ENCODE results near the gene HES5. TPM values are rescaled to one million over a fixed set of nuclear protein-coding genes. Genes with fewer than 3 reads are reported as not detected.

HES5 gene
- total and polyA plus RNA-seq, 2 of the 4 experiments (the other 2 are of a cell fraction), result not detected

DNA sequence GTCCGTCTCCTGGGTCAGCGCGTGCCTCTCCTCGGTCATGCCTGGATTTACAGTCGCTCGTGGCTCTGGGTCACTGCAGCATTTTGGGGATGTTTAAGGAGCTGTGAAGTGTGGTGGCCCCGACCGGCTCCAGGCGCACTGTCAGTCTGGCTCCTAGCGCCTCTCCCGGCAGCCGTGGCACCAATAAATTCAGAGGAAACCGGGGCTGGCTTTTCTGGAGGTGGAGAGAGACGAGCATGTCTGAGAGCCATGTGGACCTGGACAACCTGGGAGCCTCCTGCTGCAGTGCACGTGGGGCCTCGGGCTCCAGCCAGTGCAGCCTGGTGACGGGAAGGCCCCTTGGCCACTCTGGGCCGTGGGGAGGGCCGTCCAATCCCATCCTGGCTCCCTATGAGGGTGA is 36.8 kb downstream of the HES5 start:
- Histone ChIP-seq H3K4ac (ENCODE audit: low read depth, low read length) (no peak overlapping the region), H3K4me1 (ENCODE audit: control insufficient read depth, insufficient read depth, low read length) (no peaks in the 10 kb centered on the region), H3K56ac (ENCODE audit: extremely low read depth, insufficient read depth, low read length) (no peak overlapping the region), H3K27me3 (ENCODE audit: control insufficient read depth, insufficient read depth, low read length) (peaks cover 15% of the 10 kb centered on the region; the same call in 1 of the 2 replicates), H2BK5ac (ENCODE audit: low read depth, low read length, poor library complexity, severe bottlenecking) (no peak overlapping the region), H3K4me3 (ENCODE audit: insufficient read depth, low read depth, low read length) (no peak overlapping the region), H3K79me1 (ENCODE audit: low read depth in 1 of 2, low read length in 2 of 2) (no peaks in the 10 kb centered on the region), H3K9me3 (ENCODE audit: control insufficient read depth, insufficient read depth, low read length) (peaks cover 10% of the 10 kb centered on the region), H3K23ac (ENCODE audit: low read depth, low read length) (no peak overlapping the region), H4K8ac (ENCODE audit: low read depth in 2 of 2, low read length in 2 of 2) (no peak overlapping the region), H4K20me1 (ENCODE audit: insufficient read depth, low read length) (no peaks in the 10 kb centered on the region; the same call in 1 of the 2 replicates), H2BK15ac (ENCODE audit: low read depth, low read length) (no peak overlapping the region), H4K91ac (ENCODE audit: insufficient read depth, low read depth, low read length) (no peak overlapping the region), H3K9ac (ENCODE audit: low read depth, low read length) (no peak overlapping the region), H2BK20ac (ENCODE audit: low read depth, low read length) (no peak overlapping the region), H3K27ac (ENCODE audit: insufficient read depth, low read length) (no peak overlapping the region), H3K14ac (replicated peaks; ENCODE audit: low read depth, low read length) (no peak overlapping the region), H3K18ac (ENCODE audit: low read depth, low read length) (no peak overlapping the region), H4K5ac (ENCODE audit: low read depth, low read length) (no peak overlapping the region), H2BK120ac (ENCODE audit: low read depth, low read length) (no peak overlapping the region), H3K36me3 (ENCODE audit: control insufficient read depth, insufficient read depth, low read length) (no peaks in the 10 kb centered on the region), H2AK9ac (replicated peaks; ENCODE audit: low read depth, low read length, poor library complexity) (no peak overlapping the region), H2AFZ (replicated peaks; ENCODE audit: low read length, poor library complexity) (no peak overlapping the region), H3K9me1 (ENCODE audit: insufficient read depth, low read length) (no peaks in the 10 kb centered on the region), H2AK5ac (ENCODE audit: low read depth, low read length) (no peak overlapping the region), H3K4me2 (ENCODE audit: low read depth, low read length) (no peak overlapping the region)
- in situ Hi-C loops (cut with MboI; ENCODE audit: low sequenced_read_pairs) (no loop called here), intact Hi-C loops (cut with micrococcal nuclease) (no loop called here), dilution Hi-C loops (cut with HindIII; ENCODE audit: low sequenced_read_pairs, unreplicated experiment) (no loop called here)
- ATAC-seq (ENCODE audit: low read depth) (no peak), DNase-seq (no peak)
- WGBS, 2 experiments (ENCODE audit: extremely low coverage in 2 of 2, insufficient read length in 1 of 2), result 42% methylated on average over 14 of the region's 19 CpGs; no CpG with 5 or more reads in 1 of the 2 experiments
- BruUV-seq (replicated peaks), result no TSS peak
- POLR2A ChIA-PET (ENCODE audit: unreplicated experiment), result no interaction called here
- TF ChIP-seq BHLHE40 (IDR thresholded peaks at IDR 0.05; ENCODE audit: low read depth, low read length), result no peak
- no peak for TF ChIP-seq SMC3 (IDR thresholded peaks at IDR 0.05; ENCODE audit: low read depth, low read length)
- TF ChIP-seq, protein P1, sequence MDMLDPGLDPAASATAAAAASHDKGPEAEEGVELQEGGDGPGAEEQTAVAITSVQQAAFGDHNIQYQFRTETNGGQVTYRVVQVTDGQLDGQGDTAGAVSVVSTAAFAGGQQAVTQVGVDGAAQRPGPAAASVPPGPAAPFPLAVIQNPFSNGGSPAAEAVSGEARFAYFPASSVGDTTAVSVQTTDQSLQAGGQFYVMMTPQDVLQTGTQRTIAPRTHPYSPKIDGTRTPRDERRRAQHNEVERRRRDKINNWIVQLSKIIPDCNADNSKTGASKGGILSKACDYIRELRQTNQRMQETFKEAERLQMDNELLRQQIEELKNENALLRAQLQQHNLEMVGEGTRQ (IDR thresholded peaks at IDR 0.05; ENCODE audit: low read depth, low read length), result no peak
- TF ChIP-seq MXI1 (IDR thresholded peaks at IDR 0.05; ENCODE audit: borderline replicate concordance, low read depth, low read length), result no peak
- TF ChIP-seq RCOR1 (IDR thresholded peaks at IDR 0.05; ENCODE audit: insufficient replicate concordance, low read length), result no peak
- TF ChIP-seq RAD21 (IDR thresholded peaks at IDR 0.05; ENCODE audit: low read length), result no peak
- TF ChIP-seq FOS (IDR thresholded peaks at IDR 0.05; ENCODE audit: low read depth, low read length), result no peak
- TF ChIP-seq, protein P2, sequence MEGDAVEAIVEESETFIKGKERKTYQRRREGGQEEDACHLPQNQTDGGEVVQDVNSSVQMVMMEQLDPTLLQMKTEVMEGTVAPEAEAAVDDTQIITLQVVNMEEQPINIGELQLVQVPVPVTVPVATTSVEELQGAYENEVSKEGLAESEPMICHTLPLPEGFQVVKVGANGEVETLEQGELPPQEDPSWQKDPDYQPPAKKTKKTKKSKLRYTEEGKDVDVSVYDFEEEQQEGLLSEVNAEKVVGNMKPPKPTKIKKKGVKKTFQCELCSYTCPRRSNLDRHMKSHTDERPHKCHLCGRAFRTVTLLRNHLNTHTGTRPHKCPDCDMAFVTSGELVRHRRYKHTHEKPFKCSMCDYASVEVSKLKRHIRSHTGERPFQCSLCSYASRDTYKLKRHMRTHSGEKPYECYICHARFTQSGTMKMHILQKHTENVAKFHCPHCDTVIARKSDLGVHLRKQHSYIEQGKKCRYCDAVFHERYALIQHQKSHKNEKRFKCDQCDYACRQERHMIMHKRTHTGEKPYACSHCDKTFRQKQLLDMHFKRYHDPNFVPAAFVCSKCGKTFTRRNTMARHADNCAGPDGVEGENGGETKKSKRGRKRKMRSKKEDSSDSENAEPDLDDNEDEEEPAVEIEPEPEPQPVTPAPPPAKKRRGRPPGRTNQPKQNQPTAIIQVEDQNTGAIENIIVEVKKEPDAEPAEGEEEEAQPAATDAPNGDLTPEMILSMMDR (conservative IDR thresholded peaks at IDR 0.05; ENCODE audit: low read depth, low read length), result no peak
- no peak for TF ChIP-seq POLR2A (IDR thresholded peaks at IDR 0.05; ENCODE audit: low read depth, low read length)
- no peak for TF ChIP-seq RFX5 (IDR thresholded peaks at IDR 0.05; ENCODE audit: low read depth, low read length)
- TF ChIP-seq MAZ (IDR thresholded peaks at IDR 0.05; ENCODE audit: borderline replicate concordance, low read depth, low read length), result no peak
- no peak for TF ChIP-seq CEBPB (IDR thresholded peaks at IDR 0.05; ENCODE audit: low read depth, low read length)
- TF ChIP-seq NFE2L2 (IDR thresholded peaks at IDR 0.05; ENCODE audit: low read depth, low read length), result no peak
- TF ChIP-seq MAFK (IDR thresholded peaks at IDR 0.05; ENCODE audit: low read depth, low read length), result no peak
- TF ChIP-seq CHD1 (IDR thresholded peaks at IDR 0.05; ENCODE audit: low read depth, low read length), result no peak
- TF ChIP-seq, protein P3, sequence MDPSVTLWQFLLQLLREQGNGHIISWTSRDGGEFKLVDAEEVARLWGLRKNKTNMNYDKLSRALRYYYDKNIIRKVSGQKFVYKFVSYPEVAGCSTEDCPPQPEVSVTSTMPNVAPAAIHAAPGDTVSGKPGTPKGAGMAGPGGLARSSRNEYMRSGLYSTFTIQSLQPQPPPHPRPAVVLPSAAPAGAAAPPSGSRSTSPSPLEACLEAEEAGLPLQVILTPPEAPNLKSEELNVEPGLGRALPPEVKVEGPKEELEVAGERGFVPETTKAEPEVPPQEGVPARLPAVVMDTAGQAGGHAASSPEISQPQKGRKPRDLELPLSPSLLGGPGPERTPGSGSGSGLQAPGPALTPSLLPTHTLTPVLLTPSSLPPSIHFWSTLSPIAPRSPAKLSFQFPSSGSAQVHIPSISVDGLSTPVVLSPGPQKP (IDR thresholded peaks at IDR 0.05; ENCODE audit: borderline replicate concordance, low read depth, low read length), result no peak
- CTCF ChIA-PET, result no interaction called here
